ENCODE data around the gene LEKR1.

The LEKR1 gene

GRCh38 chr3:157087373-157087772 is 261.2 kb downstream of the LEKR1 start:
- DNase-seq = no peak

GRCh38 chr3:157087780-157088600 is 261.8 kb downstream of the LEKR1 start:
- DNase-seq = no peak

- DNase-seq = no peak
These were observed 262.7 kb downstream of the LEKR1 start for GRCh38 chr3:157088601-157089454.

- no peak for DNase-seq
These were observed 263.5 kb downstream of the LEKR1 start for GRCh38 chr3:157089455-157090221.

GRCh38 chr3:157091083-157091833 is 265.1 kb downstream of the LEKR1 start:
- no peak for DNase-seq

GRCh38 chr3:157092230-157092629 is 266.1 kb downstream of the LEKR1 start:
- DNase-seq = no peak

GRCh38 chr3:157093096-157093495 is 266.9 kb downstream of the LEKR1 start:
- DNase-seq = no peak

GRCh38 chr3:157094301-157094700 is 268.1 kb downstream of the LEKR1 start:
- DNase-seq = no peak

- DNase-seq = no peak
These were observed 268.8 kb downstream of the LEKR1 start for GRCh38 chr3:157094751-157095480.
